NOMO-1 treated with DMSO at 0.1 percent for 48 hours (cell line): ENCODE results near the gene PDE7B.

Experiments
- DNase-seq: peaks from one replicate; lab custom pipeline; 2025; ENCODE audit not compliant: unreplicated experiment; lab: John Stamatoyannopoulos, UW

PDE7B gene

GRCh38 chr6:135983093-135983492, 131.6 kb downstream of the PDE7B start:
- no peak for DNase-seq

GRCh38 chr6:135983718-135984343, 132.3 kb downstream of the PDE7B start:
- no peak for DNase-seq

DNA sequence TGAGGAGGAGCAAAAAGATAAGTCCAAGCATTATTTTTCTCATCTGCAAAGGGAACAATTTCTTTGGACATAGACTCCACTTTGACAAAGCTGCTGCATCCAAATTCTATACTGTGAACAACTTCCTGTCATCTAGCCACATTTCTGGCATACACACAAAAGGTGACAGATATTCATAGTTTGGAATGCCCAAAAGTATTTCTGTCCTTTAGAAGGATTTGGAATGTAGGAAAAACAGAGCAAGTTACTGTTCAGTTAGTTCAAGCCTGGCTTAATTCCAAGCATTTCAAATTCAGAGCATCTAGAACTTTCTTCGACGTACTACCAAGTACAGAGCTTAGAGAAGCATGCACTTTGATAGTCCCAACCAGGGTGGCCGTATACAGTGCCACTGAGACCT, 134.0 kb downstream of the PDE7B start:
- no peak for DNase-seq

DNA sequence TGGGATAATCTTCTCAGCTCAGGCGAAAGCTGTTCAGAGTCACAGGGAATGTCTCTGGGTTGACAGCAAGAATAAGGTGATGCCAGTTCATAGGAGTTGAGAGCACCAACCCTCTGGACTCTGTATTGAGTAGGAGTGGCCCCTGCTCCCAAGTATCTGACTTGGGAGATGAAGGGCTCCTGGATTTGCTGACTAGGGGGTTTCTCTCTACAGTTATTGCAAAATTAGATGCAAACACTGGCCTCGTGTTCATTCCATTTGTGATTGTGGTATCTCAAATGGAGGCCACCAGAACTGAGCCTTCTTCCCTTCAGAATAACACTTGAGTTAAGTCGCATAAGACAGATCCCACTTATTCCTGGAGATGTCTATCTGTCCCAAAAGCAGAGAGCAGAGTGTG, 135.7 kb downstream of the PDE7B start:
- DNase-seq: no peak

DNA sequence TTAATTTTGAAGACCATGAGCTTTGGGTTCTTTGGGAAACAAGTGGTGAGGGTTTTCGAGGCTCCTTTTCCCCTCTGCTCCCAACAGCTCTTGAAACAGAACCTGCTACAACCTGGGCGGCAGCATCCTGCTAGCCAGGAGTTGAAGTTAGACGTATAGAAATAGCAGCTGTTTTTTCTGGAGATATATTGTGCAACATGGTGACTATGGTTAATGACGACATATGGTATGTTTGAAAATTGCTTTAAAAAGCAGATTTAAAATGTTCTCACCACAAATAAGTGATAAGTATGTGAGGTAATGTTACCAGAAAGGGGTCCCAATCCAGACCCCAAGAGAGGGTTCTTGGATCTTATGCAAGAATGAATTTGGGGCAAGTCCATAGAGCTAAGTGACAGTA, 138.9 kb downstream of the PDE7B start:
- peak; percentile 41 for DNase-seq

DNA sequence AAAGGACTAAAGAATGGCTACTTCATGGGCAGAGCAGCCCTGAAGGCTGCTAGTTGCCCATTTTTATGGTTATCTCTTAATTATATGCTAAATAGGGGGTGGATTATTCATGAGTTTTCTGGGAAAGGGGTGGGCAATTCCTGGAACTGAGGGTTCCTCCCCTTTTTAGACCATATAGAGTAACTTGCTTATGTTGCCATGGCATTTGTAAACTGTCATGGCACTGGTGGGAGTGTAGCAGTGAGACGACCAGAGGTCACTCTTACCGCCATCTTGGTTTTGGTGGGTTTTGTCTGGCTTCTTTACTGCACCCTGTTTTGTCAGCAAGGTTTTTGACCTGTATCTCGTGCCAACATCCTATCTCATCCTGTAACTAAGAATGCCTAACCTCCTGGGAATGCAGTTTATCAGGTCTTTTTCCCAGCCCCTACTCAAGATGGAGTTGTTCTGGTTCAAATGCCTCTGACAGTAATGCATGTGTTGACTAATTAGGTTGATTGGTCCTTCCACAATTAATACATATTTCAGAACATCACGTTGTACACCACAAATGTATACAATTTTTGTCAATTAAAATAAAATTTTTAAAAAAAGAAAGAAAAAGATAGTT, 139.5 kb downstream of the PDE7B start:
- no peak for DNase-seq

- no peak for DNase-seq
Observed at GRCh38 chr6:135992739-135993138, 141.2 kb downstream of the PDE7B start.

DNA sequence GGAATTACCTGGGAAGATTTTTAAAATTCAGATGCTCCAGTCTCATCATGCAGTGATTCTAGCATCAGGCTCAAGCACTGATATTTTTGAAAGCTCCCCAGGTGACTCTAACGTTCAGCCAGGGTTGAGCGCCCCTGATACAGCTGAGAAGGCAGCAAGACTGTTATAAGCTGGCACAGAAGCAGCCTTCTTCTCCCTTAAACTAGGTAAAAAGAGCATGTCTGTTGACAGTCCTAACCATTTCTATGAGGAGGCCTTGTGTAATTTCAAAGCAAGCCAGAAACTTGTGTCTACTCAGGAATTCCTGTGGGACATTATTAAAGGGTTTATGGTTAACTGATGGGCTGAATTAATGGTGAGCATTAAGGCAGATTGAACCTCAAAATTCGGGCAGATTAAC, 141.9 kb downstream of the PDE7B start:
- no peak for DNase-seq

DNA sequence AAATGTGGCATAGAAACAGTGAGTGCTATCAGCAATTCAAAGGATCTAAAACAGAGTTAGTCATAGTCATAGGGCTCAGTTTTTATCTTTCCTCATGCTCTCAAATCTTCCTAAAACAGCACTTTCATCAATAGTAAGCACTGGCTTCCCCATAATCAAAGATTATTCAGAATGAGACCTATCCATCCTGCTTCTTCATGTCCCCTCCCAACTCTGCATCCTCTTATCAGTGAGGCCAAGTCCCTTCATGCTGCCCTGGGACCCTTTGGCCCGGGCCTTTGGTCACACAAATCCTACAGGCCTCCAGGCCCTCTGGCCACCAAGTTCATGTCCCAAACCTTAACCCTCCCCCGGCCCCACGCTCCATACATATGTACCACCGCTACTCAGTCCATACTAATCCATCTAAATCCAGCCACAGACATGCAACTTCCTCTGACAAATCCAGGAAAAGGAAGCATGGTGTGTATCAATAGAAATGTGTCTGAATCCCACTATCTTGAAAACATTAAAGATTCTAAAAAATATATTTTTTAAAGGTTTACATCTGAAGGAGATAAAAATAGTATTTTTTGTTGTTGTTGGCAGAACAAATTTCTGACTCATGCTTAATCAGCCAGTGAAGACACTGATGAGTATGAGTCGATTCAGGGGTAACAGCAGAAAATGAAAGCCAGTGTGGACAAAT, 143.5 kb downstream of the PDE7B start:
- peak; percentile 43 for DNase-seq

DNA sequence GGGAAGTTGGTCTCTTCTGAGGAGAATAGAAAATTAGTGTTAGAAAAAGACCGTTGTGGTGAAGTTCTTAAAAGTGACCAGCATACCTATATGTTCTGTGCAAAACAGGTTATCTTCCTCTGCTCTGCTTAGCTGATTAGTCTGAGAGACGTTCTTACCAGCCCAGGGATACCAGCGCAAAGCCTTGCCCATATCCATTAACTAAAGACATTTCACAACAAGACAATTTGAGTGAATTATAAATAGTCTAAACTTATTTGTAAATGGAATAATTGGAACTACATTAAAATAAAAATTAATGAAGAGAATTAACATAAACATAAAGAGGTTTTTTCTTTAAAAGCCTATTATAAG, 144.0 kb downstream of the PDE7B start:
- DNase-seq: no peak

GRCh38 chr6:135996668-135997067, 145.2 kb downstream of the PDE7B start:
- no peak for DNase-seq

GRCh38 chr6:135999393-135999792, 147.9 kb downstream of the PDE7B start:
- DNase-seq: no peak

- DNase-seq: peak; percentile 78
Observed at GRCh38 chr6:136007345-136007744, 155.8 kb downstream of the PDE7B start.

GRCh38 chr6:136011475-136011874, 160.0 kb downstream of the PDE7B start:
- DNase-seq: no peak

DNA sequence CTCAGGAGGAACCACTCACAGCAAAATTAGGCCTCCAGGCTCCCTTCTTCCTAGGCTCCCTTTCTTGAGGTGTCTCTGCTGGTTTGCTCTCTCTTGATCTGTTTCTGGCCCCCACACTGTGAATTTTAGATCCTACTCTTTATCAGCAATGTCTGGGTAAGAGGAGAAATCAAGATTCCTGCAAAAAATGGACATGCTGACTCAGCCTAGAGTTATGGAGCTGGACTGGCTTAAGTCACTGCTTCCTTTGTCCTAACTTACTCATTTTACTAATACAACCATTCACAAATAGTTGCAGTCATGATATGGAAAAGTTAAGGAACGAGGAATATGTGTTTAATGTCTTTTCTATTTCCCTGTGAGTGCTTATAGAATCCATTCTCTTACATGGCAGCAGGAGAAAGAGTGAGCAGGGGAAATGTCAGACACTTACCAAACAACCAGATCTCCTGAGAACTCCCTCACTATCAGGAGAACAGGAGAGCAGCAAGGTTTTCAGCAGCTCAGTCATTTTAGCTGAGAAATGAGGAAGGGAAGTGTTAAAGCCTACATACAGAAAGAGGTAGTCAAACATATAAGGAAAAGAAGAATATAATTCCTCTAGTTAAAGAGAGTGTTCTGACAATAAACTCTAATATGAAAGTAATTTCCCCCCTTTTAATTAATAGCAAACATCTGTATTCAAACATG, 160.8 kb downstream of the PDE7B start:
- no peak for DNase-seq

DNA sequence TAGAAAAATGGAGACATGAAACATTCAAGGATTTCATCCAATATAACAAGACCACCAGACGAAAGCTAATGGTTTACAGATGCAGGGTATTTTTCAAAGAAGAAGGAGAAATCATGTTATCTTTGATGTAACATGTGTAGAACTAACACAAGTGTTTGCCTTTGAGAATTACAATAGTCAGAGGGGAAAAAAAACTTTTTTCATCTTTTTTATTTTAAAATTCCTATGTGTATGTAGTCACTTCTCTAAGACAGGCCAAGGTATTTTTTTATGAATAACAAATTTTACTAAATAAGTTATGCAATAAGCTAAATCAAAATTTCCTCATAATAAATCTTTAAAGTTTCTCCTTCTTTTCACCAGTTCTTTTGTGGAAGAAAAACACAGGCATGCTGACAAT, 161.4 kb downstream of the PDE7B start:
- DNase-seq: no peak

GRCh38 chr6:136014454-136015437, 163.2 kb downstream of the PDE7B start:
- DNase-seq: no peak

DNA sequence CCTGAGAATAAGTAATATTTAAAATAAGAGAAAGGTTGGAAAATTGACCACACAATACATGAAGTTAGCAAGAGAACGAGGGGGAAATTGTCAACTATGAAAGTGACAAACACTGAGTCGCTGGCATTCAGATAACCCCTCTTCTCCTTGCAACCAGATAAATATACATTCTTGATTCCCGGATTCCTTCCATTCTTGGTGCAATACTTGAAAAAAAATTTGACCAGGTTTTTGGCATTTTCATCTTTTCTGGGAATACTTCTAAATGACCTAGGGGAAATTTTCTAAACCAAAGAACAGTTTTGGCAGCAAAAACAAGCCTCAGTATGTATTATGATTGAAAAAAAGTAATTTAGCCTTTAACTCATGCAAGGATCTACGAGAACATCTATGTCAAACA, 164.0 kb downstream of the PDE7B start:
- no peak for DNase-seq

DNA sequence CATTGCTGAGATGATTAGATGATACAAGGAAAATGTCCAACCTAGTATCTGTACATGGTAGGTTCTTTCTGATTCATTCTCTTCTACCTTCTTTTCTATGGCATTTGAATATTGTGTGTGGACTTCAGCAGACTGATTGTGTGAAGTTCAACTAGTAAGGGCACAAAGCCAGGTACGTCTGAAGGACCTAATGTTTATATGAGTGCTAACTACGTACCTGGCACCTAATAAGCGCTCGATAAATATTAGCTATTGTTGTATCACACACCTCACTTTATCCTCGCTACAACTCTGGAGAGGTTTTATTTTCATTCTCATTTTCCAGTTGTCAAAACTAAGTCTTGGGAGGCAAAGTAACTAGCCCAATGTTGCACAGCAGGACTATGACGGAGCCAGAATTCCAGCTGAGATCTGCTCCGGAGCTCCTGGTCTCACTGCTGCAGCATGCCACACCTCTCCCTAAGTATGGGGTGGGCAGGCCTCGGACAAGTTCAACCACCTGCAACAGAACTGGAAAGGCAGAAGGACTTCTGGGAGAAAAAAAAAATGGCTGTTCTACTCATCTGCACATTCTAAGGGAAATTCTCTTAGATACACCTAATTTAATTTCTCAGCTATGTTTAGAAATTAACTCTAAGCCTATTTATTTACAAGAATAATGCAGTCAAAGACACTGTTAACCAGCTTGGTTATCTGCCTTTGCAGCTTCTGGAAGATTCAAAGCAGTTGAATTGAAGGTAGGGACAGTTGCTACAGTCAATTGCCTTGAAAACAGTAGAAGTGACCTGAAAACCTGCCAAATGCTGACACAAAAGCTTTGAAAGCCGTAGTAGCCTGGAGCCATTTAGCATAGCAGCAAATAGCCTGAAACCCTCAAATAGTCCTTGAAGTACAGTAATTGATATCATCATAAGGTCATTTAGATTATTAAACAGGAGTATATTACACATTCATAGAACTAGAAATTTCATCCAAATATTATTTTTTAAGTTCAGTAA, 165.0 kb downstream of the PDE7B start:
- DNase-seq: no peak

DNA sequence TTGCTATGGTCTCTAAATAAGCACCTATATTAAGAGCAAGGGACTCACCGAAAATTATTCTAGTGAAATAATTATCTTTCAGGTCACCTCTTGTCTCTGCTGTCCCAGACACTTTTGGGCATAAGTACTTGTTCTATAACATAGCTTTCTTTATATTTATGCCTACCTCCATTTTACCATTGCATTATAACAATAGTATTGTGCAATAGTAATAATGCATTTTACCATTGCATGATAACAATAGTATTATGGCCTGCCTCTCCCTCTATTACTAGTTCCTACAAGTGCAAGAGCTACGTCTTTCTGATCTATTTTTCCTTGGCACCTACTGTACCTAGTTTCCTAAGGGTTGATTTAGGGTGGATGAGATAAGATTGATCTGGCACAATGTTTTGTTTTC, 169.2 kb downstream of the PDE7B start:
- no peak for DNase-seq
